H1 (cell line): ENCODE measurements around the gene FUT6. TPM values are rescaled to one million over a fixed set of nuclear protein-coding genes. Genes with fewer than 3 reads are reported as not detected.

Experiments
- CTCF ChIA-PET: fragments of 300-600 bp; sonication (Branson Sonifier 250); formaldehyde crosslinking; loops from one replicate; lab custom pipeline; 2021; ENCODE audit not compliant: partially characterized antibody; lab: Charles Lee
- POLR2A ChIA-PET: fragments of 300-600 bp; sonication (Branson Sonifier 250); formaldehyde crosslinking; loops from one replicate; lab custom pipeline; 2021; ENCODE audit warnings: inconsistent platforms; ENCODE audit not compliant: partially characterized antibody; lab: Charles Lee
- DNase-seq, 2 experiments: peaks; one replicate each; pipeline versions ENCODE4 v3.0.0 to v3.0.0-alpha.2; 2010 to 2022; ENCODE audit warnings: low spot score in 2 of 2, low read depth in 1 of 2, mixed read lengths in 1 of 2
- FAIRE-seq: peaks from 2 replicates; lab custom pipeline; 2011; peaks lifted over from hg19 to GRCh38; lab: Jason Lieb, UNC
- H2AFZ ChIP-seq: 2 replicates; pipeline ENCODE4 v1.8.1; 2012; ENCODE audit warnings: low read length, inconsistent platforms
- H2AK5ac ChIP-seq: 2 replicates; pipeline ENCODE4 v1.6.1; 2013; ENCODE audit warnings: low read depth, low read length
- H2BK120ac ChIP-seq: replicated peaks from 2 replicates; pipeline ENCODE3; 2013; ENCODE audit warnings: low read depth, low read length, inconsistent platforms
- H2BK12ac ChIP-seq: 2 replicates; pipeline ENCODE4 v1.6.1; 2013; ENCODE audit warnings: low read depth, low read length
- H2BK15ac ChIP-seq: 2 replicates; pipeline ENCODE4 v1.6.1; 2013; ENCODE audit warnings: low read length
- H2BK20ac ChIP-seq: 2 replicates; pipeline ENCODE4 v1.6.1; 2013; ENCODE audit warnings: low read length
- H2BK5ac ChIP-seq: 2 replicates; pipeline ENCODE4 v1.6.1; 2013; ENCODE audit warnings: low read depth, low read length
- H3K14ac ChIP-seq: 2 replicates; pipeline ENCODE4 v1.6.1; 2013; ENCODE audit warnings: inconsistent platforms; ENCODE audit not compliant: insufficient read length
- H3K18ac ChIP-seq: 2 replicates; pipeline ENCODE4 v1.6.1; 2013; ENCODE audit warnings: low read length; ENCODE audit errors: extremely low read depth
- H3K23ac ChIP-seq: 2 replicates; pipeline ENCODE4 v1.6.1; 2013; ENCODE audit warnings: inconsistent platforms; ENCODE audit not compliant: insufficient read length
- H3K23me2 ChIP-seq: 2 replicates; pipeline ENCODE4 v1.6.1; 2013; ENCODE audit warnings: low read depth, low read length
- H3K27ac ChIP-seq: 2 replicates; pipeline ENCODE4 v1.6.1; 2011; ENCODE audit warnings: low read depth, low read length, inconsistent platforms
- H3K27me3 ChIP-seq, 4 experiments: replicated peaks in 1 of 4; 1 replicate in 1 of 4; 2 replicates in 3 of 4; pipeline versions ENCODE4 v1.6.1 to v1.8.1; 2011 to 2013; ENCODE audit warnings: low read length in 3 of 4, mild to moderate bottlenecking in 3 of 4, inconsistent platforms in 2 of 4, mixed read lengths in 2 of 4, moderate library complexity in 1 of 4; ENCODE audit not compliant: control insufficient read depth in 3 of 4, insufficient read depth in 3 of 4; ENCODE audit errors: extremely low read depth in 1 of 4
- H3K36me3 ChIP-seq, 4 experiments: 2 replicates each; pipeline versions ENCODE4 v1.6.1 to v1.8.1; 2011 to 2013; ENCODE audit warnings: mild to moderate bottlenecking in 4 of 4, low read length in 3 of 4, moderate library complexity in 2 of 4, control low read depth in 1 of 4, inconsistent platforms in 1 of 4; ENCODE audit not compliant: insufficient read depth in 4 of 4, control insufficient read depth in 2 of 4
- H3K4ac ChIP-seq: replicated peaks from 2 replicates; pipeline ENCODE3; 2013; ENCODE audit warnings: low read length, low read depth, mixed read lengths, inconsistent platforms; ENCODE audit not compliant: insufficient read length
- H3K4me1 ChIP-seq, 4 experiments: replicated peaks in 1 of 4; 1 replicate in 1 of 4; 2 replicates in 3 of 4; pipeline versions ENCODE4 v1.6.1 to v1.8.1; 2011 to 2013; ENCODE audit warnings: low read length in 3 of 4, inconsistent platforms in 2 of 4, mixed read lengths in 1 of 4; ENCODE audit not compliant: insufficient read depth in 4 of 4, control insufficient read depth in 3 of 4
- H3K4me2 ChIP-seq, 2 experiments: 2 replicates each; pipeline versions ENCODE4 v1.6.1 to v1.8.1; 2011 to 2013; ENCODE audit warnings: low read depth in 2 of 2, low read length in 2 of 2, control low read depth in 1 of 2, inconsistent platforms in 1 of 2, mild to moderate bottlenecking in 1 of 2; ENCODE audit not compliant: insufficient read depth in 1 of 2
- H3K4me3 ChIP-seq, 4 experiments: fragments of 200-600, 300-600 bp in 1 of 4; sonication (generic), shearing (Covaris generic), sonication (Bioruptor Twin) in 1 of 4; 2 replicates each; pipeline versions ENCODE4 v1.5.1 to v1.8.1; 2011 to 2016; ENCODE audit warnings: low read length in 4 of 4, low read depth in 3 of 4, control low read depth in 2 of 4, inconsistent platforms in 2 of 4, mild to moderate bottlenecking in 2 of 4, mixed read lengths in 1 of 4, moderate library complexity in 1 of 4; ENCODE audit not compliant: insufficient read depth in 2 of 4; ENCODE audit errors: extremely low read depth in 1 of 4
- H3K56ac ChIP-seq: replicated peaks from 2 replicates; pipeline ENCODE3; 2013; ENCODE audit warnings: low read depth, mild to moderate bottlenecking, mixed read lengths, low read length, inconsistent platforms; ENCODE audit not compliant: insufficient read length
- H3K79me1 ChIP-seq: 2 replicates; pipeline ENCODE4 v1.6.1; 2013; ENCODE audit warnings: low read depth, low read length, control low read depth
- H3K79me2 ChIP-seq, 2 experiments: 2 replicates each; pipeline versions ENCODE4 v1.6.1 to v1.8.1; 2012 to 2013; ENCODE audit warnings: low read length in 2 of 2, mild to moderate bottlenecking in 2 of 2, inconsistent platforms in 1 of 2; ENCODE audit not compliant: insufficient read depth in 2 of 2, control insufficient read depth in 1 of 2
- H3K9ac ChIP-seq, 4 experiments: replicated peaks in 1 of 4; 1 replicate in 1 of 4; 2 replicates in 3 of 4; pipeline versions ENCODE4 v1.6.1 to v1.8.1; 2011 to 2013; ENCODE audit warnings: low read depth in 3 of 4, low read length in 3 of 4, control low read depth in 2 of 4, mild to moderate bottlenecking in 2 of 4, moderate library complexity in 2 of 4, inconsistent platforms in 1 of 4; ENCODE audit errors: extremely low read depth in 1 of 4
- H3K9me3 ChIP-seq, 2 experiments: 2 replicates each; pipeline versions ENCODE4 v1.6.1 to v1.8.1; 2012 to 2013; ENCODE audit warnings: mild to moderate bottlenecking in 2 of 2, moderate library complexity in 2 of 2, control low read depth in 1 of 2, inconsistent platforms in 1 of 2, low read depth in 1 of 2, low read length in 1 of 2, mixed read lengths in 1 of 2; ENCODE audit not compliant: insufficient read depth in 2 of 2
- H4K20me1 ChIP-seq, 2 experiments: replicated peaks in 1 of 2; 2 replicates each; pipeline versions ENCODE3 to v1.8.1; 2011 to 2013; ENCODE audit warnings: inconsistent platforms in 2 of 2, low read length in 2 of 2, mild to moderate bottlenecking in 1 of 2; ENCODE audit not compliant: insufficient read depth in 2 of 2, control insufficient read depth in 1 of 2
- H4K5ac ChIP-seq: 2 replicates; pipeline ENCODE4 v1.6.1; 2013; ENCODE audit warnings: low read length, low read depth, mixed read lengths, inconsistent platforms; ENCODE audit not compliant: insufficient read length
- H4K8ac ChIP-seq: 2 replicates; pipeline ENCODE4 v1.8.0; 2013; ENCODE audit warnings: mild to moderate bottlenecking, moderate library complexity, low read length, inconsistent platforms; ENCODE audit not compliant: insufficient read depth; ENCODE audit errors: extremely low read depth
- H4K91ac ChIP-seq: replicated peaks from 2 replicates; pipeline ENCODE3; 2013; ENCODE audit warnings: low read length, mixed read lengths, inconsistent platforms; ENCODE audit not compliant: insufficient read length
- BCL11A ChIP-seq, 2 experiments: IDR thresholded peaks; one replicate each; pipeline ENCODE4 v1.6.1; 2011; ENCODE audit warnings: low read depth in 2 of 2, low read length in 2 of 2, mild to moderate bottlenecking in 2 of 2
- CBX5 ChIP-seq: fragments of 300-800, 300-1000 bp; sonication (generic); IDR thresholded peaks from 2 replicates; pipeline ENCODE4 v1.7.1; 2016; ENCODE audit warnings: antibody characterized with exemption, low read length, low read depth
- CBX8 ChIP-seq: fragments of 300-800, 300-1000 bp; sonication (generic); IDR thresholded peaks from 2 replicates; pipeline ENCODE4 v1.7.1; 2016; ENCODE audit warnings: low read depth, low read length, borderline replicate concordance
- CEBPB ChIP-seq: IDR thresholded peaks from 2 replicates; pipeline ENCODE4 v1.6.1; 2012; ENCODE audit warnings: low read depth, low read length
- CHD2 ChIP-seq: IDR thresholded peaks from 2 replicates; pipeline ENCODE4 v1.6.1; 2012; ENCODE audit warnings: low read length, improper control_type of control experiment
- EGR1 ChIP-seq: IDR thresholded peaks from 2 replicates; pipeline ENCODE4 v1.6.1; 2011; ENCODE audit warnings: low read depth, low read length, borderline replicate concordance
- EZH2 ChIP-seq: fragments of 200-600 bp; sonication (generic); IDR thresholded peaks from 2 replicates; pipeline ENCODE4 v1.7.1; 2012; ENCODE audit warnings: low read depth, mild to moderate bottlenecking, moderate library complexity, low read length, inconsistent platforms; ENCODE audit not compliant: severe bottlenecking
- HDAC6 ChIP-seq: IDR thresholded peaks from one replicate; pipeline ENCODE4 v1.7.1; 2012; ENCODE audit warnings: low read depth, mild to moderate bottlenecking, inconsistent platforms, low read length, moderate library complexity
- KDM4A ChIP-seq: IDR thresholded peaks from one replicate; pipeline ENCODE4 v1.7.1; 2012; ENCODE audit warnings: low read depth, mild to moderate bottlenecking, moderate library complexity, low read length, inconsistent platforms; ENCODE audit not compliant: severe bottlenecking
- RBBP5 ChIP-seq: IDR thresholded peaks from 2 replicates; pipeline ENCODE4 v1.7.1; 2012; ENCODE audit warnings: low read depth, mild to moderate bottlenecking, inconsistent platforms, low read length, moderate library complexity, borderline replicate concordance
- SP4 ChIP-seq: IDR thresholded peaks from 2 replicates; pipeline ENCODE4 v1.6.1; 2012; ENCODE audit warnings: low read length, inconsistent platforms
- TAF1 ChIP-seq: IDR thresholded peaks from 2 replicates; pipeline ENCODE4 v1.6.1; 2011; ENCODE audit warnings: mild to moderate bottlenecking, low read depth, low read length
- WGBS, 2 experiments: shearing (Covaris generic) in 1 of 2; methylation state at CpG; one replicate each; pipeline versions ENCODE4 v1.1.6 to v1.1.7; 2013 to 2015; ENCODE audit warnings: low lambda C conversion rate in 2 of 2, mixed read lengths in 2 of 2, inconsistent platforms in 1 of 2, low coverage in 1 of 2, missing lambda C conversion rate in 1 of 2; ENCODE audit not compliant: insufficient replicate concordance in 2 of 2, insufficient coverage in 1 of 2, insufficient read length in 1 of 2; ENCODE audit errors: extremely low coverage in 1 of 2, missing lambda C conversion rate in 1 of 2; 5-methylcytosine and 5-hydroxymethylcytosine counted together
- polyA plus RNA-seq, 7 experiments: library from polyadenylated mRNA; depleted of rRNA in 3 of 7; stranded (reverse) in 5 of 7; unstranded in 2 of 7; fragments of >200 nt in 5 of 7; fragments of 200-250 nt in 2 of 7; gene quantifications; 1 replicate in 5 of 7; 2 replicates in 1 of 7; 4 replicates in 1 of 7; pipeline versions ENCODE4 v1.2.1 to v1.2.3, GENCODE V29; 2011 to 2013; ENCODE audit warnings: missing spikeins in 2 of 7, mixed read lengths in 2 of 7
- total RNA-seq: library from RNA; stranded (reverse); fragmentation: NEBNext Ultra II Directional; extraction: Animal tissue kit (Norgen Biotek cat#: 25700); gene quantifications from 2 replicates; pipeline ENCODE4 v1.2.1, GENCODE V29; 2021

Gene FUT6
- total and polyA plus RNA-seq, 2 of the 8 experiments (the other 6 are each of a cell fraction or from before 2014, with no cell fraction given) = not detected

DNA sequence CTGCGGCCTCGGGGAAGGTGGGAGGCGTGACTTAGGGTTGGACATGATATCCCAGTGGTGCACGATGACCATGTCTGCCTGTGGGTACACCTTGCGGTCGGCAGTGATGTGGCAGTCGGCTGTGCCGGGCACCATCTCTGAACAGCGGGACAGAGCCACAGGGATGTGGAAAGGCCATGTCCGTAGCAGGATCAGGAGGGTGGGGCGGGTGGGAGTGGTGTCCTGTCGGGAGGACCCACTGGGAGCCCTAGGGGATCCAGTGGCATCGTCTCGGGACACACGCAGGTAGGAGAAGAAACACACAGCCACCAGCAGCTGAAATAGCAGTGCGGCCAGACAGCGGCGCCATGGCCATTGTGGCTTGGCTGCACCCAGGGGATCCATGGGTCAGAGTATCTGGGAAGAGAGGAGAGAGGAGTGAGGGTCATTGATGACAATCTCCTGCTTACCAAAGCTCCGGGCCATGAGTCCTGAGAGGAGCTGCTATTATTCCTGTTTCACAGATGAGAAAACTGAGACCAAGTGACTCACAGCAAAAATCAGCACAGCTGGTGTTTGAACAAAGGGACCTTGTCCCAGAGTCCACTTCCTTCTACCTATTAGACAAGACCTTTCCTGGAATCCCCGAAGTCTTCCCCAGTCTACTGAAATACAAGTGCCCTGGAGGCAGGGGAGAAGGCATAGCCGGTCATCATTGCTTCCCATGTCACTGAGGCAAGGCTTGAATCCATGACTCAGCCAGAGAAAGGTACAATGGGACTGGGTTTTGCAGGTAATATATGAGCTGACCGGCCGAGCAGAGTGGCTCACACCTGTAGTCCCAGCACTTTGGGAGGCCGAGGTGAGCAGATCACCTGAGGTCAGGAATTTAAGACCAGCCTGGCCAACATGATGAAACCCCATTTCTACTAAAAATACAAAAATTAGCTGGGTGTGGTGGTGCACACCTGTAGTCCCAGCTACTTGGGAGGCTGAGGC is 5.2 kb upstream of the FUT6 start:
- H3K27me3 ChIP-seq = no peaks in the 10 kb centered on the region
- H3K36me3 ChIP-seq = no peaks in the 10 kb centered on the region
- ChIA-PET POLR2A (interaction anchor here (1.0 kb wide), 1 partner anchor 11 kb away, joined by 3 read pairs; no protein-coding TSS in a partner anchor), CTCF (no interaction called here)
- H3K23ac ChIP-seq = no peak overlapping the region
- H3K56ac ChIP-seq = no peak overlapping the region
- H3K79me1 ChIP-seq = no peaks in the 10 kb centered on the region
- no peaks in the 10 kb centered on the region for H3K79me2 ChIP-seq
- H3K4me3 ChIP-seq = no peak overlapping the region
- no peak overlapping the region for H2BK5ac ChIP-seq
- H4K91ac ChIP-seq = no peak overlapping the region
- H3K9me3 ChIP-seq = peaks cover 0 to 4% of the 10 kb centered on the region in 2 experiments; a peak in 1 of 4 replicates
- no peak overlapping the region for H3K9ac ChIP-seq
- no peak overlapping the region for H2BK15ac ChIP-seq
- H2BK12ac ChIP-seq = no peak overlapping the region
- DNase-seq (no peak), FAIRE-seq (no peak)
- H3K4ac ChIP-seq = no peak overlapping the region
- no peaks in the 10 kb centered on the region for H4K20me1 ChIP-seq
- no peak overlapping the region for H2BK20ac ChIP-seq
- no peak overlapping the region for H3K14ac ChIP-seq
- H2AK5ac ChIP-seq = no peak overlapping the region
- H4K5ac ChIP-seq = no peak overlapping the region
- no peak overlapping the region for H2BK120ac ChIP-seq
- H3K4me1 ChIP-seq = no peaks in the 10 kb centered on the region
- no peak overlapping the region for H3K18ac ChIP-seq
- 89% methylated on average over 12 of the region's 24 CpGs; no CpG with 5 or more reads in 1 of the 2 experiments for WGBS, 2 experiments
- no peak overlapping the region for H3K4me2 ChIP-seq
- no peaks in the 10 kb centered on the region; the same call in 1 of the 2 replicates for H3K23me2 ChIP-seq
- no peak overlapping the region for H3K27ac ChIP-seq
- no peak overlapping the region for H4K8ac ChIP-seq
- H2AFZ ChIP-seq = no peak overlapping the region
- TF ChIP-seq TAF1 (no peak), SP4 (no peak), KDM4A (no peak), RBBP5 (no peak), HDAC6 (no peak), BCL11A (IDR thresholded peaks at IDR 0.05; ENCODE audit: low read depth in 2 of 2, low read length in 2 of 2) (no peak), EZH2 (no peak), CBX5 (no peak), EGR1 (no peak), CEBPB (no peak), CBX8 (no peak), CHD2 (no peak)
